ENCODE results near the gene PDC.
"Not testable (repeated sequence)": the region's sequence is repeated elsewhere in the genome, so short reads cannot be mapped to it uniquely, and the experiment has no call there.

Gene PDC

GRCh38 chr1:186473047-186473446, 12.1 kb upstream of the PDC start:
- no peak overlapping the region for H3K23ac ChIP-seq (ENCODE audit: low read length in 2 of 2)
- H3K27me3 ChIP-seq (ENCODE audit: control insufficient read depth in 1 of 2, insufficient read depth in 1 of 2, low read length in 2 of 2), result no peaks in the 10 kb centered on the region
- H2AFZ ChIP-seq (ENCODE audit: low read depth, low read length), result no peak overlapping the region

GRCh38 chr1:186465946-186466345, 5.0 kb upstream of the PDC start:
- H3K4me3 ChIP-seq (ENCODE audit: insufficient read depth in 1 of 2, low read depth in 1 of 2, low read length in 2 of 2), result no peak overlapping the region
- H3K18ac ChIP-seq (ENCODE audit: low read depth in 1 of 2, low read length in 2 of 2), result no peak overlapping the region
- no peaks in the 10 kb centered on the region for H3K4me1 ChIP-seq (ENCODE audit: control insufficient read depth, insufficient read depth, low read depth, low read length)
- no peak overlapping the region for H3K4ac ChIP-seq (ENCODE audit: low read depth in 1 of 2, low read length in 2 of 2)
- no peak overlapping the region for H3K9ac ChIP-seq (ENCODE audit: low read length)
- H2BK12ac ChIP-seq (ENCODE audit: low read length in 2 of 2), result no peak overlapping the region
- no peak overlapping the region for H2AFZ ChIP-seq (ENCODE audit: low read depth, low read length)
- no peak overlapping the region for H2BK5ac ChIP-seq (ENCODE audit: low read depth, low read length, poor library complexity, severe bottlenecking)
- no peak overlapping the region for H4K91ac ChIP-seq (ENCODE audit: low read length)
- no peaks in the 10 kb centered on the region for H3K9me3 ChIP-seq (ENCODE audit: control insufficient read depth, low read length)
- no peak overlapping the region for H4K8ac ChIP-seq (ENCODE audit: low read length)
- no peaks in the 10 kb centered on the region for H3K27me3 ChIP-seq (ENCODE audit: control insufficient read depth in 1 of 2, insufficient read depth in 1 of 2, low read length in 2 of 2)
- H3K79me1 ChIP-seq (replicated peaks; ENCODE audit: low read length, poor library complexity, severe bottlenecking), result no peaks in the 10 kb centered on the region
- 100% methylated on average over 1 of the region's 2 CpGs for WGBS
- H2BK120ac ChIP-seq (ENCODE audit: low read depth, low read length), result no peak overlapping the region
- H3K36me3 ChIP-seq (ENCODE audit: control insufficient read depth in 1 of 2, insufficient read depth in 2 of 2, low read depth in 1 of 2, low read length in 2 of 2), result no peaks in the 10 kb centered on the region
- H3K27ac ChIP-seq (ENCODE audit: low read length, poor library complexity, severe bottlenecking), result no peak overlapping the region
- no peak overlapping the region for H3K14ac ChIP-seq (ENCODE audit: low read length in 2 of 2)
- no peak for DNase-seq
- H3K23ac ChIP-seq (ENCODE audit: low read length in 2 of 2), result no peak overlapping the region
- H2BK15ac ChIP-seq (ENCODE audit: low read depth, poor library complexity, severe bottlenecking), result no peak overlapping the region
- H3K4me2 ChIP-seq (ENCODE audit: low read length, poor library complexity, severe bottlenecking), result no peak overlapping the region
- no peak overlapping the region for H2AK5ac ChIP-seq (ENCODE audit: low read length, severe bottlenecking)

More at GRCh38 chr1:186473047-186473446, 12.1 kb upstream of the PDC start:
- H4K91ac ChIP-seq (ENCODE audit: low read length), result no peak overlapping the region
- no peak overlapping the region for H2BK15ac ChIP-seq (ENCODE audit: low read depth, poor library complexity, severe bottlenecking)
- no peak for DNase-seq
- H3K9me3 ChIP-seq (ENCODE audit: control insufficient read depth, low read length), result no peaks in the 10 kb centered on the region
- no peak overlapping the region for H3K4me2 ChIP-seq (ENCODE audit: low read length, poor library complexity, severe bottlenecking)
- no CpG with 5 or more reads among the region's 4 CpGs for WGBS
- H3K4me1 ChIP-seq (ENCODE audit: control insufficient read depth, insufficient read depth, low read depth, low read length), result no peaks in the 10 kb centered on the region
- H3K18ac ChIP-seq (ENCODE audit: low read depth in 1 of 2, low read length in 2 of 2), result no peak overlapping the region
- no peaks in the 10 kb centered on the region for H3K36me3 ChIP-seq (ENCODE audit: control insufficient read depth in 1 of 2, insufficient read depth in 2 of 2, low read depth in 1 of 2, low read length in 2 of 2)
- no peak overlapping the region for H2BK120ac ChIP-seq (ENCODE audit: low read depth, low read length)
- H3K14ac ChIP-seq (ENCODE audit: low read length in 2 of 2), result no peak overlapping the region
- H3K9ac ChIP-seq (ENCODE audit: low read length), result no peak overlapping the region
- H3K4me3 ChIP-seq (ENCODE audit: insufficient read depth in 1 of 2, low read depth in 1 of 2, low read length in 2 of 2), result no peak overlapping the region
- no peak overlapping the region for H2BK12ac ChIP-seq (ENCODE audit: low read length in 2 of 2)
- no peak overlapping the region for H3K27ac ChIP-seq (ENCODE audit: low read length, poor library complexity, severe bottlenecking)
- H3K4ac ChIP-seq (ENCODE audit: low read depth in 1 of 2, low read length in 2 of 2), result no peak overlapping the region
- no peak overlapping the region for H4K8ac ChIP-seq (ENCODE audit: low read length)
- H2BK5ac ChIP-seq (ENCODE audit: low read depth, low read length, poor library complexity, severe bottlenecking), result no peak overlapping the region
- H3K79me1 ChIP-seq (replicated peaks; ENCODE audit: low read length, poor library complexity, severe bottlenecking), result no peaks in the 10 kb centered on the region
- H2AK5ac ChIP-seq (ENCODE audit: low read length, severe bottlenecking), result no peak overlapping the region

- H3K4me1 ChIP-seq (ENCODE audit: control insufficient read depth, insufficient read depth, low read depth, low read length); H3K79me1 ChIP-seq (replicated peaks; ENCODE audit: low read length, poor library complexity, severe bottlenecking); DNase-seq; H3K27me3 ChIP-seq (ENCODE audit: control insufficient read depth in 1 of 2, insufficient read depth in 1 of 2, low read length in 2 of 2); H3K27ac ChIP-seq (ENCODE audit: low read length, poor library complexity, severe bottlenecking); H4K91ac ChIP-seq (ENCODE audit: low read length); H2BK15ac ChIP-seq (ENCODE audit: low read depth, poor library complexity, severe bottlenecking); H3K4me2 ChIP-seq (ENCODE audit: low read length, poor library complexity, severe bottlenecking); H2BK5ac ChIP-seq (ENCODE audit: low read depth, low read length, poor library complexity, severe bottlenecking); H3K9me3 ChIP-seq (ENCODE audit: control insufficient read depth, low read length); H3K4ac ChIP-seq (ENCODE audit: low read depth in 1 of 2, low read length in 2 of 2); H3K23ac ChIP-seq (ENCODE audit: low read length in 2 of 2); H3K9ac ChIP-seq (ENCODE audit: low read length); H2AFZ ChIP-seq (ENCODE audit: low read depth, low read length); H4K8ac ChIP-seq (ENCODE audit: low read length); H2AK5ac ChIP-seq (ENCODE audit: low read length, severe bottlenecking); H3K18ac ChIP-seq (ENCODE audit: low read depth in 1 of 2, low read length in 2 of 2); H3K36me3 ChIP-seq (ENCODE audit: control insufficient read depth in 1 of 2, insufficient read depth in 2 of 2, low read depth in 1 of 2, low read length in 2 of 2); H2BK12ac ChIP-seq (ENCODE audit: low read length in 2 of 2); H2BK120ac ChIP-seq (ENCODE audit: low read depth, low read length); H3K14ac ChIP-seq (ENCODE audit: low read length in 2 of 2); H3K4me3 ChIP-seq (ENCODE audit: insufficient read depth in 1 of 2, low read depth in 1 of 2, low read length in 2 of 2): not testable (repeated sequence)
These were observed 4.6 kb upstream of the PDC start for GRCh38 chr1:186465491-186465890.

- Histone ChIP-seq H3K27me3 (ENCODE audit: control insufficient read depth in 1 of 2, insufficient read depth in 1 of 2, low read length in 2 of 2) (no peaks in the 10 kb centered on the region), H3K23ac (ENCODE audit: low read length in 2 of 2) (no peak overlapping the region), H2AFZ (ENCODE audit: low read depth, low read length) (no peak overlapping the region), H3K27ac (ENCODE audit: low read length, poor library complexity, severe bottlenecking) (no peak overlapping the region), H2AK5ac (ENCODE audit: low read length, severe bottlenecking) (no peak overlapping the region), H3K9me3 (ENCODE audit: control insufficient read depth, low read length) (no peaks in the 10 kb centered on the region), H3K79me1 (replicated peaks; ENCODE audit: low read length, poor library complexity, severe bottlenecking) (no peaks in the 10 kb centered on the region), H3K9ac (ENCODE audit: low read length) (no peak overlapping the region), H3K4me2 (ENCODE audit: low read length, poor library complexity, severe bottlenecking) (no peak overlapping the region), H2BK12ac (ENCODE audit: low read length in 2 of 2) (no peak overlapping the region), H2BK120ac (ENCODE audit: low read depth, low read length) (no peak overlapping the region), H3K14ac (ENCODE audit: low read length in 2 of 2) (no peak overlapping the region), H2BK5ac (ENCODE audit: low read depth, low read length, poor library complexity, severe bottlenecking) (no peak overlapping the region), H3K4me1 (ENCODE audit: control insufficient read depth, insufficient read depth, low read depth, low read length) (no peaks in the 10 kb centered on the region), H4K91ac (ENCODE audit: low read length) (no peak overlapping the region), H3K18ac (ENCODE audit: low read depth in 1 of 2, low read length in 2 of 2) (no peak overlapping the region), H3K36me3 (ENCODE audit: control insufficient read depth in 1 of 2, insufficient read depth in 2 of 2, low read depth in 1 of 2, low read length in 2 of 2) (no peaks in the 10 kb centered on the region), H4K8ac (ENCODE audit: low read length) (no peak overlapping the region), H2BK15ac (ENCODE audit: low read depth, poor library complexity, severe bottlenecking) (no peak overlapping the region), H3K4me3 (ENCODE audit: insufficient read depth in 1 of 2, low read depth in 1 of 2, low read length in 2 of 2) (no peak overlapping the region), H3K4ac (ENCODE audit: low read depth in 1 of 2, low read length in 2 of 2) (no peak overlapping the region)
- 100% methylated on average over 1 of the region's 3 CpGs for WGBS
- DNase-seq, result no peak
These were observed 3.0 kb upstream of the PDC start for GRCh38 chr1:186463926-186464325.

Data from mesenchymal stem cell (in vitro differentiated cells and primary cell).